Neural progenitor cell (in vitro differentiated cells): ENCODE results near the gene PSPH. TPM values are rescaled to one million over a fixed set of nuclear protein-coding genes. Genes with fewer than 3 reads are reported as not detected.
A peak's percentile ranks its signal among the peaks of the same experiment; 100 is the strongest.

ENCODE experiments used
- DNase-seq: peaks from one replicate; pipeline ENCODE4 v3.0.0-alpha.2; 2016; ENCODE audit warnings: low spot score
- H2AFZ ChIP-seq: fragments of 200-600 bp; sonication (generic); replicated peaks from 2 replicates; pipeline ENCODE4 v1.6.1; 2016; ENCODE audit warnings: antibody characterized with exemption
- H3F3A ChIP-seq: fragments of 200-600 bp; sonication (generic); 2 replicates; pipeline ENCODE4 v1.6.1; 2016; ENCODE audit warnings: antibody characterized with exemption, low read depth
- H3K27ac ChIP-seq: fragments of 200-600 bp; sonication (generic); 2 replicates; pipeline ENCODE4 v1.5.1; 2016; ENCODE audit warnings: mild to moderate bottlenecking
- H3K27me3 ChIP-seq: fragments of 200-600 bp; sonication (generic); 2 replicates; pipeline ENCODE4 v1.6.1; 2016; ENCODE audit warnings: mild to moderate bottlenecking, moderate library complexity
- H3K36me3 ChIP-seq: fragments of 200-600 bp; sonication (generic); 2 replicates; pipeline ENCODE4 v1.5.1; 2016
- H3K4me1 ChIP-seq: fragments of 200-600 bp; sonication (generic); 2 replicates; pipeline ENCODE4 v1.6.1; 2016; ENCODE audit warnings: mixed run types
- H3K4me2 ChIP-seq: fragments of 200-600 bp; sonication (generic); 2 replicates; pipeline ENCODE4 v1.6.1; 2016
- H3K4me3 ChIP-seq: fragments of 200-600 bp; sonication (generic); 2 replicates; pipeline ENCODE4 v1.5.1; 2016
- H3K79me2 ChIP-seq: fragments of 200-600 bp; sonication (generic); 2 replicates; pipeline ENCODE4 v1.6.1; 2016; ENCODE audit warnings: low read depth
- H3K9ac ChIP-seq: fragments of 200-600 bp; sonication (generic); 2 replicates; pipeline ENCODE4 v1.6.1; 2016
- H3K9me3 ChIP-seq: fragments of 200-600 bp; sonication (generic); 2 replicates; pipeline ENCODE4 v1.5.1; 2016; ENCODE audit warnings: low read depth
- H4K20me1 ChIP-seq: fragments of 200-600 bp; sonication (generic); 2 replicates; pipeline ENCODE4 v1.6.1; 2016; ENCODE audit warnings: low read depth
- H3K27ac Mint-ChIP-seq: 3 replicates; pipeline ENCODE4 v1.8.0; 2021; ENCODE audit warnings: mixed read lengths
- H3K27me3 Mint-ChIP-seq: 2 replicates; pipeline ENCODE4 v1.8.0; 2022; ENCODE audit warnings: low read depth, mild to moderate bottlenecking, inconsistent platforms, moderate library complexity, mixed read lengths; ENCODE audit not compliant: insufficient read depth
- H3K36me3 Mint-ChIP-seq: 3 replicates; pipeline ENCODE4 v1.8.0; 2021; ENCODE audit warnings: mixed read lengths
- H3K4me1 Mint-ChIP-seq: 3 replicates; pipeline ENCODE4 v1.8.0; 2021; ENCODE audit warnings: mixed read lengths
- H3K4me3 Mint-ChIP-seq: 3 replicates; pipeline ENCODE4 v1.8.0; 2021; ENCODE audit warnings: mild to moderate bottlenecking, moderate library complexity, mixed read lengths
- H3K9me3 Mint-ChIP-seq: 3 replicates; pipeline ENCODE4 v1.8.0; 2020; ENCODE audit warnings: mixed read lengths
- EZH2 ChIP-seq: fragments of 200-600 bp; sonication (generic); IDR thresholded peaks from 2 replicates; pipeline ENCODE4 v1.6.1; 2017; ENCODE audit warnings: antibody characterized with exemption, mild to moderate bottlenecking, moderate library complexity
- EZH2phosphoT487 ChIP-seq: fragments of 200-600 bp; sonication (generic); IDR thresholded peaks from 2 replicates; pipeline ENCODE4 v1.6.1; 2017; ENCODE audit warnings: antibody characterized with exemption
- total RNA-seq: library from RNA; depleted of rRNA; stranded (reverse); fragments of >200 nt; gene quantifications from 2 replicates; pipeline ENCODE4 v1.2.3, GENCODE V29; 2015; ENCODE audit warnings: low replicate concordance
- TF ChIP-seq, protein P1 (sequence below): fragments of 200-600 bp; sonication (generic); IDR thresholded peaks from 2 replicates; pipeline ENCODE4 v1.5.1; 2017; ENCODE audit warnings: antibody characterized with exemption, mild to moderate bottlenecking

The PSPH gene
- total RNA-seq, 1 donor from 2014 or later, result 54.9 TPM

DNA sequence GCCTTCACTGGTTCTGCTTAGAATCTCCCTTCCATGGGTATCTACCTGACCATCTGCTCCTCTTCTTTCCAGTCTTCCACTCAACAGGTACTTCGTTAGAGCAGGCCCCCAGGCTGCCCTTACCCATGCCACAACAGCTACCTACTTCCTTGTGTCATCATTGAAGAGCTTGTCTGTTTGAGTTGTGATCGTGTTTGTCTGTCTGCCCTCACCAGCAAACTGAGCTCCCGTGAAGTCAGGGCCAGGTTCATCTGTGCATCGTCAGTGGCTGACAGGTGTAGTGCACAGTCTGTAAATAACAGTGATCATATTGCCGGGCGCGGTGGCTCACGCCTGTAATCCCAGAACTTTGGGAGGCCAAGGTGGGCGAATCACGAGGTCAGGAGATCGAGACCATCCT is 81.9 kb downstream of the PSPH start:
- Histone ChIP-seq H3K36me3 (no peaks in the 10 kb centered on the region), H3F3A (no peaks in the 10 kb centered on the region), H3K9me3 (no peaks in the 10 kb centered on the region), H3K4me3 (no peak overlapping the region), H3K79me2 (peaks cover 87% of the 10 kb centered on the region), H4K20me1 (peaks cover 31% of the 10 kb centered on the region), H2AFZ (no peak overlapping the region), H3K27me3 (no peaks in the 10 kb centered on the region), H3K4me1 (peaks cover 5% of the 10 kb centered on the region), H3K9ac (no peak overlapping the region), H3K4me2 (no peak overlapping the region), H3K27ac (no peak overlapping the region)
- DNase-seq, result no peak
- TF ChIP-seq EZH2phosphoT487, result no peak
- no peak for TF ChIP-seq EZH2
- TF ChIP-seq, protein P1, sequence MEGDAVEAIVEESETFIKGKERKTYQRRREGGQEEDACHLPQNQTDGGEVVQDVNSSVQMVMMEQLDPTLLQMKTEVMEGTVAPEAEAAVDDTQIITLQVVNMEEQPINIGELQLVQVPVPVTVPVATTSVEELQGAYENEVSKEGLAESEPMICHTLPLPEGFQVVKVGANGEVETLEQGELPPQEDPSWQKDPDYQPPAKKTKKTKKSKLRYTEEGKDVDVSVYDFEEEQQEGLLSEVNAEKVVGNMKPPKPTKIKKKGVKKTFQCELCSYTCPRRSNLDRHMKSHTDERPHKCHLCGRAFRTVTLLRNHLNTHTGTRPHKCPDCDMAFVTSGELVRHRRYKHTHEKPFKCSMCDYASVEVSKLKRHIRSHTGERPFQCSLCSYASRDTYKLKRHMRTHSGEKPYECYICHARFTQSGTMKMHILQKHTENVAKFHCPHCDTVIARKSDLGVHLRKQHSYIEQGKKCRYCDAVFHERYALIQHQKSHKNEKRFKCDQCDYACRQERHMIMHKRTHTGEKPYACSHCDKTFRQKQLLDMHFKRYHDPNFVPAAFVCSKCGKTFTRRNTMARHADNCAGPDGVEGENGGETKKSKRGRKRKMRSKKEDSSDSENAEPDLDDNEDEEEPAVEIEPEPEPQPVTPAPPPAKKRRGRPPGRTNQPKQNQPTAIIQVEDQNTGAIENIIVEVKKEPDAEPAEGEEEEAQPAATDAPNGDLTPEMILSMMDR, result no peak
- Mint-ChIP-seq H3K4me1 (peaks cover 10% of the 10 kb centered on the region), H3K27ac (no peak overlapping the region), H3K27me3 (no peaks in the 10 kb centered on the region), H3K36me3 (peaks cover 38% of the 10 kb centered on the region), H3K9me3 (peaks cover 6% of the 10 kb centered on the region), H3K4me3 (no peak overlapping the region)

- TF ChIP-seq EZH2, result no peak
- TF ChIP-seq, protein P1, result no peak
- no peak for TF ChIP-seq EZH2phosphoT487
- Histone ChIP-seq H3K9ac (no peak overlapping the region), H4K20me1 (peaks cover 24% of the 10 kb centered on the region), H2AFZ (no peak overlapping the region), H3F3A (no peaks in the 10 kb centered on the region), H3K36me3 (no peaks in the 10 kb centered on the region), H3K79me2 (peaks cover 61% of the 10 kb centered on the region), H3K4me2 (no peak overlapping the region), H3K27me3 (peaks cover 22% of the 10 kb centered on the region), H3K4me3 (no peak overlapping the region), H3K4me1 (peaks cover 5% of the 10 kb centered on the region), H3K9me3 (no peaks in the 10 kb centered on the region), H3K27ac (no peak overlapping the region)
- no peak for DNase-seq
- Mint-ChIP-seq H3K4me3 (peak overlapping the region; percentile 44), H3K36me3 (peaks cover 36% of the 10 kb centered on the region), H3K9me3 (peaks cover 6% of the 10 kb centered on the region), H3K27ac (no peak overlapping the region), H3K27me3 (no peaks in the 10 kb centered on the region), H3K4me1 (peaks cover 10% of the 10 kb centered on the region)
These were observed 84.4 kb downstream of the PSPH start for GRCh38 chr7:55966851-55967250.

- H3K9me3 Mint-ChIP-seq, result peaks cover 6% of the 10 kb centered on the region
- H3K27ac Mint-ChIP-seq, result no peak overlapping the region
- H3K4me2 ChIP-seq, result peak overlapping the region; percentile 94
- peaks cover 19% of the 10 kb centered on the region for H4K20me1 ChIP-seq
- peaks cover 30% of the 10 kb centered on the region for H3K36me3 Mint-ChIP-seq
- no peak overlapping the region for H3K27ac ChIP-seq
- no peak overlapping the region for H3K9ac ChIP-seq
- peaks cover 10% of the 10 kb centered on the region for H3K4me1 Mint-ChIP-seq
- TF ChIP-seq, protein P1, result no peak
- TF ChIP-seq EZH2, result no peak
- no peak for TF ChIP-seq EZH2phosphoT487
- no peaks in the 10 kb centered on the region for H3K27me3 Mint-ChIP-seq
- H2AFZ ChIP-seq, result no peak overlapping the region
- DNase-seq, result no peak
- peaks cover 22% of the 10 kb centered on the region for H3K27me3 ChIP-seq
- H3K79me2 ChIP-seq, result peaks cover 52% of the 10 kb centered on the region
- no peaks in the 10 kb centered on the region for H3F3A ChIP-seq
- no peaks in the 10 kb centered on the region for H3K9me3 ChIP-seq
- peak overlapping the region; percentile 96 for H3K4me3 Mint-ChIP-seq
- H3K4me1 ChIP-seq, result peaks cover 5% of the 10 kb centered on the region
- H3K4me3 ChIP-seq, result peak overlapping the region; percentile 97
- no peaks in the 10 kb centered on the region for H3K36me3 ChIP-seq
These were observed 85.3 kb downstream of the PSPH start for GRCh38 chr7:55965805-55966421.
